Breast epithelium (tissue), 4 donors: Measurements from ENCODE around the gene GHR. TPM values are rescaled to one million over a fixed set of nuclear protein-coding genes. Genes with fewer than 3 reads are reported as not detected.
A peak's percentile ranks its signal among the peaks of the same experiment; 100 is the strongest.

Experiments used
- DNase-seq, 2 donors: peaks; one replicate each; pipeline ENCODE4 v3.0.0-alpha.2; 2019; ENCODE audit warnings: low spot score in 2 of 2
- H3K27ac ChIP-seq, 2 donors: fragments of 200-600 bp; sonication (generic) in 1 of 2; one replicate each; pipeline ENCODE4 v1.5.1; 2016 to 2019; ENCODE audit warnings: mild to moderate bottlenecking in 1 of 2
- H3K27me3 ChIP-seq, 2 donors: fragments of 200-600 bp; sonication (generic) in 1 of 2; one replicate each; pipeline versions ENCODE4 v1.5.1 to v1.6.0; 2017 to 2019; ENCODE audit warnings: control low read depth in 1 of 2, mild to moderate bottlenecking in 1 of 2
- H3K36me3 ChIP-seq: fragments of 200-600 bp; one replicate; pipeline ENCODE4 v1.5.1; 2019
- H3K4me1 ChIP-seq, 2 donors: fragments of 200-600 bp; sonication (generic); one replicate each; pipeline ENCODE4 v1.5.1; 2016 to 2019; ENCODE audit warnings: control low read depth in 1 of 2
- H3K4me3 ChIP-seq, 3 donors: fragments of 200-600 bp; sonication (generic); 1 replicate in 2 of 3; 2 replicates in 1 of 3; pipeline ENCODE4 v1.5.1; 2016 to 2019; ENCODE audit warnings: mild to moderate bottlenecking in 3 of 3, moderate library complexity in 2 of 3
- H3K9me3 ChIP-seq, 2 donors: fragments of 200-600 bp; sonication (generic) in 1 of 2; one replicate each; pipeline ENCODE4 v1.5.1; 2016 to 2019; ENCODE audit warnings: control low read depth in 1 of 2
- CTCF ChIP-seq, 3 donors: fragments of 450-650 bp; IDR thresholded peaks; one replicate each; pipeline ENCODE4 v1.5.1; 2016 to 2017; ENCODE audit warnings: antibody characterized with exemption in 3 of 3, mild to moderate bottlenecking in 3 of 3, moderate library complexity in 3 of 3
- POLR2A ChIP-seq: fragments of 450-650 bp; IDR thresholded peaks from one replicate; pipeline ENCODE4 v1.6.1; 2016; ENCODE audit warnings: antibody characterized with exemption, mild to moderate bottlenecking, moderate library complexity
- POLR2AphosphoS5 ChIP-seq, 3 donors: sonication (generic); formaldehyde crosslinking; IDR thresholded peaks; one replicate each; pipeline ENCODE4 v1.6.1; 2017; ENCODE audit warnings: antibody characterized with exemption in 3 of 3
- intact Hi-C: fragments of 100-400 bp; cut with DNase I; formaldehyde crosslinking; loops from one replicate; pipeline ENCODE4 v1.15.1; 2023; ENCODE audit warnings: low total_unique reads
- total RNA-seq, 3 donors: library from RNA; depleted of rRNA; stranded (reverse); fragments of >200 nt; gene quantifications; one replicate each; pipeline ENCODE4 v1.1.0, GENCODE V29; 2016

The GHR gene
- total RNA-seq, 3 donors from 2014 or later: 25.6 to 234 (median 26.5) TPM

DNA sequence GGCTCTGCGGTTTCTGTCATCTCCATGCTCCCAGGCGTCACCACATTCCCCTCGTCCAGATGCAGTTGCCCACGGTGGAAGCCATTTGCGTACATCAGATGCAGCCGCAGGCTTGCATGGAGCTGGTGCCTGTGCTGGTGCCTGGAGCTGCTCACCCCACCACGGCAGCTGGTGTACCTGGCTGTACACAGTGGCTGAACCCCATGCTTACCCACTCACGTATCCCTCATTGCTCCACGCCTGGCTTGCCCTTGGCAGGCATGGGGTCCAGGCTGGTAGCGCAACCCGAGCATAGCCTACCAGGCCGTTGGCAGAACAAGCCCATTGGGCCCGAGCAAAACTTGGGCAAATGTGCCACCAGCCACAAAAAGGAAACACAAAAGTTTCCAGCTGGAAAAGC is 159.5 kb downstream of the GHR start:
- Histone ChIP-seq H3K27me3 (no peaks in the 10 kb centered on the region), H3K36me3 (no peaks in the 10 kb centered on the region), H3K27ac (no peak overlapping the region), H3K9me3 (no peaks in the 10 kb centered on the region), H3K4me1 (no peaks in the 10 kb centered on the region), H3K4me3 (no peak overlapping the region)
- TF ChIP-seq CTCF (IDR thresholded peaks at IDR 0.05): no peak
- no peak for TF ChIP-seq POLR2A
- no peak for TF ChIP-seq POLR2AphosphoS5 (IDR thresholded peaks at IDR 0.05)
- intact Hi-C loops: no loop called here
- DNase-seq: no peak

DNA sequence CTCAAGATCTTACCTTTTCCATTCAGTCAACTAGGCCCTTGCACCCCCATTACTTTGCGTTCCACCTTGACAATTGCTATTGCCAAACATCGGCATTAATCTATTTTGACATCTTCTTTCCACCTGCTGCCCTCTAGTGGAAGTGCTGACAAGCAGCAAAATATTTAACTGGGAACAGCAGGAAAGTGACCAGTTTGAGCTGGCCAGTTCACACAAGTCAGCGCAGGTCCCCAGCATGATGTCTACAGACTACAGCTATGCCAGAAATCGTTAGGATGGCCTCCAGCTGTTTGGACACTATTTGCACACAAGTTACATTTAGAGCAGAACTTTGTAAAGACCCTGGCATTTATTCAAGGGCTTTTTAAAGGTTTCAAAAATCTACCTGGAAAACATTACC is 160.1 kb downstream of the GHR start:
- peak; percentile 69 to 77 (median 73) for TF ChIP-seq CTCF (IDR thresholded peaks at IDR 0.05)
- TF ChIP-seq POLR2A: no peak
- H3K27ac ChIP-seq: no peak overlapping the region
- intact Hi-C loops: no loop called here
- no peak overlapping the region for H3K4me3 ChIP-seq
- no peaks in the 10 kb centered on the region for H3K27me3 ChIP-seq
- H3K4me1 ChIP-seq: no peaks in the 10 kb centered on the region
- H3K36me3 ChIP-seq: no peaks in the 10 kb centered on the region
- H3K9me3 ChIP-seq: no peaks in the 10 kb centered on the region
- DNase-seq: peak in 1 of 2 donors; percentile 79

DNA sequence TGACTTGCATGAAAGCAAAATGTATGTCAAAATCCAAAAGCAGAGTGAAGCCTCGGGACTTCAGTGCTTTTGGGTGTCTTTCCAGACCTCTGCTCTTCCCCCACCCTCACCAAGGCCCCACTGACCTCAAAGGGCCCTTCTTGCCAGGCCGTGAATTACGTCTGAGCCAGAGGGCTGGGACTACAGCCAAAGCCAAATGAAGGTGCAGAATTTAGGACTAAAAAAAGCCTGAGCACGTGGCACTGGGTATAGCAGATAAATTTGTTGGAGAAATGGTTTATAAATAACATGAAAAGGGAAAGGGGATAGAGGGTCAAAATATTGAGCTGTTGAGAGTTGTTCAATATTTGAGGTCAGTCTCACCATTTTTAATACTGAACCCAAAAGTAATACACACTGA is 163.4 kb downstream of the GHR start:
- Histone ChIP-seq H3K27me3 (no peaks in the 10 kb centered on the region), H3K4me3 (no peak overlapping the region), H3K27ac (peak overlapping the region; percentile 10 to 62), H3K36me3 (no peaks in the 10 kb centered on the region), H3K9me3 (no peaks in the 10 kb centered on the region), H3K4me1 (no peaks in the 10 kb centered on the region)
- TF ChIP-seq CTCF (IDR thresholded peaks at IDR 0.05): no peak
- no peak for DNase-seq
- intact Hi-C loops: no loop called here

- Histone ChIP-seq H3K4me3 (peak overlapping the region in 1 of 3 donors; percentile 10), H3K36me3 (no peaks in the 10 kb centered on the region), H3K9me3 (no peaks in the 10 kb centered on the region), H3K27me3 (no peaks in the 10 kb centered on the region), H3K4me1 (no peaks in the 10 kb centered on the region), H3K27ac (peak overlapping the region in 1 of 2 donors; percentile 33)
- intact Hi-C loops: no loop called here
- no peak for DNase-seq
- TF ChIP-seq POLR2A (no peak), CTCF (IDR thresholded peaks at IDR 0.05) (no peak), POLR2AphosphoS5 (IDR thresholded peaks at IDR 0.05) (no peak)
These were observed 164.0 kb downstream of the GHR start for GRCh38 chr5:42587096-42587723.

- Histone ChIP-seq H3K27ac (no peak overlapping the region), H3K36me3 (no peaks in the 10 kb centered on the region), H3K4me1 (no peaks in the 10 kb centered on the region), H3K4me3 (no peak overlapping the region), H3K9me3 (no peaks in the 10 kb centered on the region), H3K27me3 (no peaks in the 10 kb centered on the region)
- no peak for TF ChIP-seq POLR2AphosphoS5 (IDR thresholded peaks at IDR 0.05)
- TF ChIP-seq CTCF (IDR thresholded peaks at IDR 0.05): no peak
- TF ChIP-seq POLR2A: no peak
- intact Hi-C loops: no loop called here
- no peak for DNase-seq
These were observed 167.3 kb downstream of the GHR start for GRCh38 chr5:42590566-42590965.
